ENCODE measurements around the gene MEOX1. TPM values are rescaled to one million over a fixed set of nuclear protein-coding genes. Genes with fewer than 3 reads are reported as not detected.

Gene MEOX1
- total RNA-seq, 1 experiment from 2014 or later: not detected

- TF ChIP-seq ARID4B (CRISPR knock-in tag; IDR thresholded peaks at IDR 0.05; ENCODE audit: borderline replicate concordance): no peak
Measured at GRCh38 chr17:43626023-43626422, 35.7 kb downstream of the MEOX1 start (continued).

GRCh38 chr17:43625606-43626005 is 36.1 kb downstream of the MEOX1 start:
- Mint-ChIP-seq H3K27ac (no peak overlapping the region), H3K4me1 (peaks cover 12% of the 10 kb centered on the region), H3K4me3 (no peak overlapping the region), H3K36me3 (no peaks in the 10 kb centered on the region), H3K27me3 (ENCODE audit: low read depth) (no peaks in the 10 kb centered on the region), H3K9me3 (no peaks in the 10 kb centered on the region)
- ChIA-PET CTCF (interaction anchor here (0.7 to 1.4 kb wide), 2 partner anchors 40 to 48 kb away, joined by 3 read pairs; no protein-coding TSS in a partner anchor), POLR2A (no interaction called here)
- DNase-seq (ENCODE audit: low spot score): no peak
- ATAC-seq: no peak
- no peak for TF ChIP-seq TEAD4 (CRISPR knock-in tag; IDR thresholded peaks at IDR 0.05)
- TF ChIP-seq, protein P1, sequence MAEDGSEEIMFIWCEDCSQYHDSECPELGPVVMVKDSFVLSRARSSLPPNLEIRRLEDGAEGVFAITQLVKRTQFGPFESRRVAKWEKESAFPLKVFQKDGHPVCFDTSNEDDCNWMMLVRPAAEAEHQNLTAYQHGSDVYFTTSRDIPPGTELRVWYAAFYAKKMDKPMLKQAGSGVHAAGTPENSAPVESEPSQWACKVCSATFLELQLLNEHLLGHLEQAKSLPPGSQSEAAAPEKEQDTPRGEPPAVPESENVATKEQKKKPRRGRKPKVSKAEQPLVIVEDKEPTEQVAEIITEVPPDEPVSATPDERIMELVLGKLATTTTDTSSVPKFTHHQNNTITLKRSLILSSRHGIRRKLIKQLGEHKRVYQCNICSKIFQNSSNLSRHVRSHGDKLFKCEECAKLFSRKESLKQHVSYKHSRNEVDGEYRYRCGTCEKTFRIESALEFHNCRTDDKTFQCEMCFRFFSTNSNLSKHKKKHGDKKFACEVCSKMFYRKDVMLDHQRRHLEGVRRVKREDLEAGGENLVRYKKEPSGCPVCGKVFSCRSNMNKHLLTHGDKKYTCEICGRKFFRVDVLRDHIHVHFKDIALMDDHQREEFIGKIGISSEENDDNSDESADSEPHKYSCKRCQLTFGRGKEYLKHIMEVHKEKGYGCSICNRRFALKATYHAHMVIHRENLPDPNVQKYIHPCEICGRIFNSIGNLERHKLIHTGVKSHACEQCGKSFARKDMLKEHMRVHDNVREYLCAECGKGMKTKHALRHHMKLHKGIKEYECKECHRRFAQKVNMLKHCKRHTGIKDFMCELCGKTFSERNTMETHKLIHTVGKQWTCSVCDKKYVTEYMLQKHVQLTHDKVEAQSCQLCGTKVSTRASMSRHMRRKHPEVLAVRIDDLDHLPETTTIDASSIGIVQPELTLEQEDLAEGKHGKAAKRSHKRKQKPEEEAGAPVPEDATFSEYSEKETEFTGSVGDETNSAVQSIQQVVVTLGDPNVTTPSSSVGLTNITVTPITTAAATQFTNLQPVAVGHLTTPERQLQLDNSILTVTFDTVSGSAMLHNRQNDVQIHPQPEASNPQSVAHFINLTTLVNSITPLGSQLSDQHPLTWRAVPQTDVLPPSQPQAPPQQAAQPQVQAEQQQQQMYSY (CRISPR knock-in tag; IDR thresholded peaks at IDR 0.05): no peak
- no peak for TF ChIP-seq OVOL2 (CRISPR knock-in tag; IDR thresholded peaks at IDR 0.05; ENCODE audit: borderline replicate concordance)
- no peak for TF ChIP-seq SMAD4 (CRISPR knock-in tag; IDR thresholded peaks at IDR 0.05)
- TF ChIP-seq ERG (CRISPR knock-in tag; IDR thresholded peaks at IDR 0.05): no peak
- TF ChIP-seq, protein P2, sequence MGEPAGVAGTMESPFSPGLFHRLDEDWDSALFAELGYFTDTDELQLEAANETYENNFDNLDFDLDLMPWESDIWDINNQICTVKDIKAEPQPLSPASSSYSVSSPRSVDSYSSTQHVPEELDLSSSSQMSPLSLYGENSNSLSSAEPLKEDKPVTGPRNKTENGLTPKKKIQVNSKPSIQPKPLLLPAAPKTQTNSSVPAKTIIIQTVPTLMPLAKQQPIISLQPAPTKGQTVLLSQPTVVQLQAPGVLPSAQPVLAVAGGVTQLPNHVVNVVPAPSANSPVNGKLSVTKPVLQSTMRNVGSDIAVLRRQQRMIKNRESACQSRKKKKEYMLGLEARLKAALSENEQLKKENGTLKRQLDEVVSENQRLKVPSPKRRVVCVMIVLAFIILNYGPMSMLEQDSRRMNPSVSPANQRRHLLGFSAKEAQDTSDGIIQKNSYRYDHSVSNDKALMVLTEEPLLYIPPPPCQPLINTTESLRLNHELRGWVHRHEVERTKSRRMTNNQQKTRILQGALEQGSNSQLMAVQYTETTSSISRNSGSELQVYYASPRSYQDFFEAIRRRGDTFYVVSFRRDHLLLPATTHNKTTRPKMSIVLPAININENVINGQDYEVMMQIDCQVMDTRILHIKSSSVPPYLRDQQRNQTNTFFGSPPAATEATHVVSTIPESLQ (CRISPR knock-in tag; IDR thresholded peaks at IDR 0.05): no peak
- TF ChIP-seq CREB1 (CRISPR knock-in tag; IDR thresholded peaks at IDR 0.05): no peak
- TF ChIP-seq AFF4 (CRISPR knock-in tag; IDR thresholded peaks at IDR 0.05; ENCODE audit: borderline replicate concordance): no peak
- no peak for TF ChIP-seq ZNF317 (CRISPR knock-in tag; IDR thresholded peaks at IDR 0.05; ENCODE audit: borderline replicate concordance, low read depth)
- TF ChIP-seq MLX (CRISPR knock-in tag; IDR thresholded peaks at IDR 0.05): no peak
- no peak for TF ChIP-seq MYBL2 (CRISPR knock-in tag; IDR thresholded peaks at IDR 0.05)
- TF ChIP-seq ZNF423 (CRISPR knock-in tag; IDR thresholded peaks at IDR 0.05): no peak
- no peak for TF ChIP-seq ZNF121 (CRISPR knock-in tag; IDR thresholded peaks at IDR 0.05)
- no peak for TF ChIP-seq ZNF416 (CRISPR knock-in tag; IDR thresholded peaks at IDR 0.05)
- TF ChIP-seq SMAD3 (CRISPR knock-in tag; IDR thresholded peaks at IDR 0.05; ENCODE audit: borderline replicate concordance): no peak
- TF ChIP-seq MXD4 (CRISPR knock-in tag; IDR thresholded peaks at IDR 0.05; ENCODE audit: borderline replicate concordance): no peak
- no peak for TF ChIP-seq USF2 (CRISPR knock-in tag; IDR thresholded peaks at IDR 0.05)
